K562 (cell line): ENCODE measurements around the gene SLMAP. TPM values are rescaled to one million over a fixed set of nuclear protein-coding genes. Genes with fewer than 3 reads are reported as not detected.

ENCODE experiments used
- FOXA3 ChIP-seq, 2 experiments: fragments of 450-650 bp in 1 of 2; sonication (generic) in 1 of 2; formaldehyde crosslinking; IDR thresholded peaks in 1 of 2; conservative IDR thresholded peaks in 1 of 2; 2 replicates each; pipeline versions ENCODE4 v1.4.0 to v1.8.0; 2020 to 2022; ENCODE audit warnings: mild to moderate bottlenecking in 2 of 2, missing genetic modification reagents in 1 of 2
- GATA2 ChIP-seq: sonication (generic); formaldehyde crosslinking; IDR thresholded peaks from 2 replicates; pipeline ENCODE4 v1.4.0; 2020; ENCODE audit warnings: mild to moderate bottlenecking, missing genetic modification reagents
- HSF4 ChIP-seq: fragments of 250-450 bp; sonication (Bioruptor Pico); IDR thresholded peaks from 2 replicates; pipeline ENCODE4 v2.1.2; 2022; ENCODE audit warnings: mild to moderate bottlenecking, moderate library complexity, borderline replicate concordance
- NBN ChIP-seq: fragments of 450-650 bp; IDR thresholded peaks from 2 replicates; pipeline ENCODE4 v1.6.1; 2016; ENCODE audit warnings: low read depth, mild to moderate bottlenecking
- NR2C2 ChIP-seq, 2 experiments: fragments of 200-800 bp in 1 of 2; sonication (Bioruptor generic) in 1 of 2; sonication (generic) in 1 of 2; formaldehyde crosslinking in 1 of 2; IDR thresholded peaks; 2 replicates each; pipeline versions ENCODE4 v1.6.1 to v1.8.0; 2016 to 2022; ENCODE audit warnings: mild to moderate bottlenecking in 1 of 2, missing compliant biosample characterization in 1 of 2, missing genetic modification characterization in 1 of 2, missing genetic modification reagents in 1 of 2
- NR3C1 ChIP-seq: sonication (generic); formaldehyde crosslinking; IDR thresholded peaks from 2 replicates; pipeline ENCODE4 v1.8.1; 2022; ENCODE audit warnings: missing genetic modification reagents
- RUNX1 ChIP-seq: sonication (generic); IDR thresholded peaks from 2 replicates; pipeline ENCODE4 v1.6.1; 2016; ENCODE audit warnings: antibody characterized with exemption, low read depth
- SMAD2 ChIP-seq: fragments of 150-350 bp; IDR thresholded peaks from 2 replicates; pipeline ENCODE4 v1.6.1; 2014; ENCODE audit warnings: low read depth, mild to moderate bottlenecking, low read length
- SNRNP70 ChIP-seq: fragments of 200-400 bp; formaldehyde crosslinking; optimal IDR thresholded peaks from 2 replicates; pipeline ENCODE3; 2017; ENCODE audit warnings: low read depth, low read length
- TBL1XR1 ChIP-seq, 2 experiments: IDR thresholded peaks; 2 replicates each; pipeline ENCODE4 v1.6.1; 2012; ENCODE audit warnings: improper control_type of control experiment in 2 of 2, low read length in 2 of 2, mild to moderate bottlenecking in 1 of 2
- ZNF224 ChIP-seq: sonication (generic); formaldehyde crosslinking; IDR thresholded peaks from 2 replicates; pipeline ENCODE4 v1.8.0; 2022; ENCODE audit warnings: mild to moderate bottlenecking, missing genetic modification reagents
- ZNF551 ChIP-seq: fragments of 250-450 bp; sonication (Bioruptor Pico); IDR thresholded peaks from 2 replicates; pipeline ENCODE4 v1.5.0; 2021; ENCODE audit warnings: mild to moderate bottlenecking, moderate library complexity
- ZNF561 ChIP-seq: fragments of 450-650 bp; formaldehyde crosslinking; conservative IDR thresholded peaks from 2 replicates; pipeline ENCODE4 v1.4.0; 2020; ENCODE audit warnings: mild to moderate bottlenecking, moderate library complexity
- ZNF76 ChIP-seq: fragments of 250-450 bp; sonication (Bioruptor Pico); IDR thresholded peaks from 2 replicates; pipeline ENCODE4 v1.4.0; 2020; ENCODE audit warnings: mild to moderate bottlenecking, moderate library complexity, borderline replicate concordance
- ZNF764 ChIP-seq: fragments of 250-450 bp; sonication (Bioruptor Pico); IDR thresholded peaks from 2 replicates; pipeline ENCODE4 v1.4.0; 2020; ENCODE audit warnings: low read depth, mild to moderate bottlenecking, moderate library complexity
- polyA plus RNA-seq, 8 experiments: library from polyadenylated mRNA; depleted of rRNA in 4 of 8; stranded (reverse) in 5 of 8; unstranded in 3 of 8; fragments of >200 nt; fragmentation: Nextera tagmentation in 2 of 8; fragmentation: Illumina TruSeq in 1 of 8; extraction: Ambion mirVana in 2 of 8; extraction: Trizol in 1 of 8; gene quantifications; 2 replicates each; pipeline versions ENCODE4 v1.2.1 to v1.2.3, GENCODE V29; 2011 to 2014; ENCODE audit warnings: inconsistent platforms in 1 of 8, missing spikeins in 1 of 8
- total RNA-seq, 7 experiments: library from RNA; depleted of rRNA in 6 of 7; stranded (reverse); fragments of >200 nt in 6 of 7; fragmentation: Illumina TruSeq in 2 of 7; extraction: Trizol in 2 of 7; gene quantifications; 2 replicates each; pipeline versions ENCODE4 v1.2.1 to v1.2.3, GENCODE V29; 2011 to 2021; ENCODE audit warnings: low replicate concordance in 1 of 7
- TF ChIP-seq, protein P1 (sequence below), 2 experiments: fragments of 150-350 bp in 1 of 2; IDR thresholded peaks; 2 replicates each; pipeline ENCODE4 v1.6.1; 2012 to 2016; ENCODE audit warnings: low read depth in 2 of 2, low read length in 2 of 2, mild to moderate bottlenecking in 1 of 2, moderate library complexity in 1 of 2
- TF ChIP-seq, protein P2 (sequence below): sonication (generic); formaldehyde crosslinking; IDR thresholded peaks from 2 replicates; pipeline ENCODE4 v1.8.0; 2022; ENCODE audit warnings: missing genetic modification reagents, mild to moderate bottlenecking, moderate library complexity, borderline replicate concordance
- TF ChIP-seq, protein P3 (sequence below): fragments of 250-450 bp; sonication (Bioruptor Pico); IDR thresholded peaks from 2 replicates; pipeline ENCODE4 v1.4.0; 2020
- TF ChIP-seq, protein P4 (sequence below): fragments of 250-450 bp; sonication (Bioruptor Pico); IDR thresholded peaks from 2 replicates; pipeline ENCODE4 v1.8.0; 2022; ENCODE audit warnings: moderate library complexity, mild to moderate bottlenecking, inconsistent platforms

Gene SLMAP
- total and polyA plus RNA-seq, 9 of the 15 experiments (the other 6 are each of a cell fraction or from before 2014, with no cell fraction given): 12.1 to 50.7 (median 28.3) TPM

DNA sequence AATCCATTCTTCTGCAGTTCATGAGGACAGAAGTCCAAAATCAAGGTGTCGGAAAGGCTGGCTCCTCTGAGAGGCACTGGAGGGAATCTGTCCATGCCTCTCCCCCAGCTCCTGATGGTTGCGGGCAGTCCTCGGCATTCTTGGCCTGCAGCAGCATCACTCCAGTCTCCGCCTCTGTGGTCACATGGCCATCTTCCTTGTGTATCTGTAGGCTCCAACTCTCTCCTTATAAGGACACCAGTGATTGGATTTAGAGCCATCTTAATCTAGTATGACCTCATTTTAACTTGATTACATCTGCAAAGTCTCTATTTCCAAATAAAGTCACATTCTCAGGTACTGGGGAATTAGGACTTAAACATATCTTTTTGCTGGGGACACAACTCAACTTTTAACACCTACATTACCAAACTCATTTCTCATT is 196.1 kb downstream of the SLMAP start (continued):
- TF ChIP-seq, protein P1, sequence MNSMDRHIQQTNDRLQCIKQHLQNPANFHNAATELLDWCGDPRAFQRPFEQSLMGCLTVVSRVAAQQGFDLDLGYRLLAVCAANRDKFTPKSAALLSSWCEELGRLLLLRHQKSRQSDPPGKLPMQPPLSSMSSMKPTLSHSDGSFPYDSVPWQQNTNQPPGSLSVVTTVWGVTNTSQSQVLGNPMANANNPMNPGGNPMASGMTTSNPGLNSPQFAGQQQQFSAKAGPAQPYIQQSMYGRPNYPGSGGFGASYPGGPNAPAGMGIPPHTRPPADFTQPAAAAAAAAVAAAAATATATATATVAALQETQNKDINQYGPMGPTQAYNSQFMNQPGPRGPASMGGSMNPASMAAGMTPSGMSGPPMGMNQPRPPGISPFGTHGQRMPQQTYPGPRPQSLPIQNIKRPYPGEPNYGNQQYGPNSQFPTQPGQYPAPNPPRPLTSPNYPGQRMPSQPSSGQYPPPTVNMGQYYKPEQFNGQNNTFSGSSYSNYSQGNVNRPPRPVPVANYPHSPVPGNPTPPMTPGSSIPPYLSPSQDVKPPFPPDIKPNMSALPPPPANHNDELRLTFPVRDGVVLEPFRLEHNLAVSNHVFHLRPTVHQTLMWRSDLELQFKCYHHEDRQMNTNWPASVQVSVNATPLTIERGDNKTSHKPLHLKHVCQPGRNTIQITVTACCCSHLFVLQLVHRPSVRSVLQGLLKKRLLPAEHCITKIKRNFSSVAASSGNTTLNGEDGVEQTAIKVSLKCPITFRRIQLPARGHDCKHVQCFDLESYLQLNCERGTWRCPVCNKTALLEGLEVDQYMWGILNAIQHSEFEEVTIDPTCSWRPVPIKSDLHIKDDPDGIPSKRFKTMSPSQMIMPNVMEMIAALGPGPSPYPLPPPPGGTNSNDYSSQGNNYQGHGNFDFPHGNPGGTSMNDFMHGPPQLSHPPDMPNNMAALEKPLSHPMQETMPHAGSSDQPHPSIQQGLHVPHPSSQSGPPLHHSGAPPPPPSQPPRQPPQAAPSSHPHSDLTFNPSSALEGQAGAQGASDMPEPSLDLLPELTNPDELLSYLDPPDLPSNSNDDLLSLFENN (IDR thresholded peaks at IDR 0.05; ENCODE audit: low read depth in 2 of 2, low read length in 2 of 2): no peak
- TF ChIP-seq SMAD2: no peak
- TF ChIP-seq ZNF76: no peak
- TF ChIP-seq, protein P2, sequence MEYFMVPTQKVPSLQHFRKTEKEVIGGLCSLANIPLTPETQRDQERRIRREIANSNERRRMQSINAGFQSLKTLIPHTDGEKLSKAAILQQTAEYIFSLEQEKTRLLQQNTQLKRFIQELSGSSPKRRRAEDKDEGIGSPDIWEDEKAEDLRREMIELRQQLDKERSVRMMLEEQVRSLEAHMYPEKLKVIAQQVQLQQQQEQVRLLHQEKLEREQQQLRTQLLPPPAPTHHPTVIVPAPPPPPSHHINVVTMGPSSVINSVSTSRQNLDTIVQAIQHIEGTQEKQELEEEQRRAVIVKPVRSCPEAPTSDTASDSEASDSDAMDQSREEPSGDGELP (CRISPR knock-in tag): no peak
- TF ChIP-seq HSF4 (CRISPR knock-in tag): no peak
- TF ChIP-seq NBN: no peak
- TF ChIP-seq ZNF551 (CRISPR knock-in tag): no peak
- TF ChIP-seq, protein P3, sequence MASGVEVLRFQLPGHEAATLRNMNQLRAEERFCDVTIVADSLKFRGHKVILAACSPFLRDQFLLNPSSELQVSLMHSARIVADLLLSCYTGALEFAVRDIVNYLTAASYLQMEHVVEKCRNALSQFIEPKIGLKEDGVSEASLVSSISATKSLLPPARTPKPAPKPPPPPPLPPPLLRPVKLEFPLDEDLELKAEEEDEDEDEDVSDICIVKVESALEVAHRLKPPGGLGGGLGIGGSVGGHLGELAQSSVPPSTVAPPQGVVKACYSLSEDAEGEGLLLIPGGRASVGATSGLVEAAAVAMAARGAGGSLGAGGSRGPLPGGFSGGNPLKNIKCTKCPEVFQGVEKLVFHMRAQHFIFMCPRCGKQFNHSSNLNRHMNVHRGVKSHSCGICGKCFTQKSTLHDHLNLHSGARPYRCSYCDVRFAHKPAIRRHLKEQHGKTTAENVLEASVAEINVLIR (CRISPR knock-in tag): no peak
- TF ChIP-seq ZNF561 (CRISPR knock-in tag): no peak
- no peak for TF ChIP-seq ZNF224
- TF ChIP-seq, protein P4, sequence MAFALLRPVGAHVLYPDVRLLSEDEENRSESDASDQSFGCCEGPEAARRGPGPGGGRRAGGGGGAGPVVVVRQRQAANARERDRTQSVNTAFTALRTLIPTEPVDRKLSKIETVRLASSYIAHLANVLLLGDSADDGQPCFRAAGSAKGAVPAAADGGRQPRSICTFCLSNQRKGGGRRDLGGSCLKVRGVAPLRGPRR (CRISPR knock-in tag): no peak
- no peak for TF ChIP-seq FOXA3 (CRISPR knock-in tag; conservative IDR thresholded peaks at IDR 0.05 in 1 of 2, IDR thresholded peaks at IDR 0.05 in 1 of 2)
- no peak for TF ChIP-seq TBL1XR1 (IDR thresholded peaks at IDR 0.05; ENCODE audit: low read length in 2 of 2)
- no peak for TF ChIP-seq ZNF764 (CRISPR knock-in tag)
- no peak for TF ChIP-seq NR3C1 (CRISPR knock-in tag)
- no peak for TF ChIP-seq NR2C2 (CRISPR knock-in tag; IDR thresholded peaks at IDR 0.05)
- 0 out of 2 replicates have a peak, but pooled peaks have one; percentile 10 for TF ChIP-seq NR2C2 (tag; IDR thresholded peaks at IDR 0.05)
- 0 out of 2 replicates have a peak, but pooled peaks have one; percentile 14 for TF ChIP-seq GATA2 (CRISPR knock-in tag)
- no peak for TF ChIP-seq RUNX1
- no peak for TF ChIP-seq SNRNP70
